ENCODE data around the gene S1PR4. TPM values are rescaled to one million over a fixed set of nuclear protein-coding genes. Genes with fewer than 3 reads are reported as not detected.
A peak's percentile ranks its signal among the peaks of the same experiment; 100 is the strongest.

Gene S1PR4
- total RNA-seq, 2 experiments from 2014 or later = 70.2 to 73.7 TPM

DNA sequence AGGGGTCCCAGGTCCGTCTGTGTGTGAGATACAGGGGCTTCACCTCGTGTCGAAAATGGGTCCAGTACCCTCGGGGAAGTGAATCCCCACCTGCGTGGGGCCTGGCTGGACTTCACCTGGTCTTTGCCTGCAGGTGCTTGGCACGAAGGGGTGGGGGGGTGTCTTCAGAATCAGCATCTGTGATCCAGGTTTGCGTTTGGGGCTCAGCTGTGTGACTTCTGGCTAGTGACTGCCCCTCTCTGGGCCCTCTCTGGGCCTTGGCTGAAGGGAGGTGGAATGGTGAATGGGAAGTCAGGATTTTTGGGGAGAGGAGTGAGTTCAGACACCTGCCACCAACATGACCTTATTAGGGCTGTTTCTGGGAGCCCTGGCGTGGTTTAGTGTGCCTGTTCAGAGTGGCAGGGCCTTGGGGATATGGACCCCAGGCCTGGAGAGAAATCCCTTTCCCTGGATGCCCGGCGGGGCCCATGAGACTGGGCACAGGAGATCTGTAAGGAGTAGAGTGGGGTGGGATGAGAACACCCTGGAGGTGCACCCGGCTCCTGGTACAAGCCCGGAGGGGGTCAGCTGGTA, 48.6 kb downstream of the S1PR4 start:
- Histone ChIP-seq H3K4me3 (ENCODE audit: low read length) (no peak overlapping the region), H3K36me3 (ENCODE audit: insufficient read depth, low read length) (no peaks in the 10 kb centered on the region), H3K27ac (ENCODE audit: low read depth in 1 of 2, low read length in 2 of 2) (no peak overlapping the region), H3K4me1 (ENCODE audit: insufficient read depth, low read length) (peaks cover 8% of the 10 kb centered on the region), H3K27me3 (ENCODE audit: control insufficient read depth in 1 of 2, insufficient read depth in 2 of 2, low read length in 2 of 2) (peaks cover 40 to 51% of the 10 kb centered on the region in 2 experiments), H3K9me3 (ENCODE audit: control insufficient read depth in 1 of 2, insufficient read depth in 1 of 2, low read length in 2 of 2) (no peaks in the 10 kb centered on the region)
- ChIA-PET CTCF (no interaction called here), POLR2A (no interaction called here)
- no peaks in the 10 kb centered on the region for H3K36me3 Mint-ChIP-seq (ENCODE audit: low read depth)
- no peaks in the 10 kb centered on the region for H3K9me3 Mint-ChIP-seq
- intact Hi-C loops (cut with DNase I, micrococcal nuclease) = no loop called here
- no peak for DNase-seq
- no peak for TF ChIP-seq CTCF (IDR thresholded peaks at IDR 0.05)
- H3K27ac Mint-ChIP-seq = no peak overlapping the region
- peak overlapping the region; percentile 45 for H3K4me3 Mint-ChIP-seq
- no peaks in the 10 kb centered on the region for H3K4me1 Mint-ChIP-seq (ENCODE audit: low read depth)
- H3K27me3 Mint-ChIP-seq = peaks cover 33% of the 10 kb centered on the region
- ATAC-seq (ENCODE audit: poor library complexity) = no peak

- TF ChIP-seq CTCF (IDR thresholded peaks at IDR 0.05) = no peak
- no peak overlapping the region for H3K4me3 Mint-ChIP-seq
- H3K27me3 Mint-ChIP-seq = peaks cover 35% of the 10 kb centered on the region
- Histone ChIP-seq H3K27ac (ENCODE audit: low read depth in 1 of 2, low read length in 2 of 2) (no peak overlapping the region), H3K4me3 (ENCODE audit: low read length) (no peak overlapping the region), H3K4me1 (ENCODE audit: insufficient read depth, low read length) (peaks cover 4% of the 10 kb centered on the region), H3K27me3 (ENCODE audit: control insufficient read depth in 1 of 2, insufficient read depth in 2 of 2, low read length in 2 of 2) (peaks cover 40 to 48% of the 10 kb centered on the region in 2 experiments), H3K36me3 (ENCODE audit: insufficient read depth, low read length) (no peaks in the 10 kb centered on the region), H3K9me3 (ENCODE audit: control insufficient read depth in 1 of 2, insufficient read depth in 1 of 2, low read length in 2 of 2) (peaks cover 0 to 1% of the 10 kb centered on the region in 2 experiments)
- ChIA-PET CTCF (no interaction called here), POLR2A (no interaction called here)
- H3K4me1 Mint-ChIP-seq (ENCODE audit: low read depth) = no peaks in the 10 kb centered on the region
- ATAC-seq (ENCODE audit: poor library complexity) (no peak), DNase-seq (no peak)
- H3K27ac Mint-ChIP-seq = no peak overlapping the region
- intact Hi-C loops (cut with DNase I, micrococcal nuclease) = no loop called here
- no peaks in the 10 kb centered on the region for H3K9me3 Mint-ChIP-seq
- H3K36me3 Mint-ChIP-seq (ENCODE audit: low read depth) = no peaks in the 10 kb centered on the region
These were observed 50.8 kb downstream of the S1PR4 start for GRCh38 chr19:3229346-3229743.

Other genes with a start within 250 kb of the S1PR4 start
- gene ZNF77, start 233.8 kb upstream of the S1PR4 start, total RNA-seq = 1 to 10 TPM; 2.0 to 2.4 TPM
- gene TLE6, start 201.2 kb upstream of the S1PR4 start, total RNA-seq = not detected
- 10 to 100 TPM; 23.9 to 25.0 TPM for gene TLE2, start 149.5 kb upstream of the S1PR4 start, total RNA-seq
- 100 to 1,000 TPM; 722 to 793 TPM for gene TLE5, start 116.3 kb upstream of the S1PR4 start, total RNA-seq
- gene GNA11, start 84.4 kb upstream of the S1PR4 start, total RNA-seq = 1 to 10 TPM; 2.6 to 3.4 TPM
- 10 to 100 TPM; 12.1 to 14.9 TPM for gene GNA15, start 42.7 kb upstream of the S1PR4 start, total RNA-seq
- 10 to 100 TPM; 49.6 to 51.9 TPM for gene NCLN, start 7.2 kb downstream of the S1PR4 start, total RNA-seq
- under 1 TPM; 0.36 TPM for gene CELF5, start 45.9 kb downstream of the S1PR4 start, total RNA-seq
- 10 to 100 TPM; 22.1 to 22.2 TPM for gene NFIC, start 187.8 kb downstream of the S1PR4 start, total RNA-seq